ENCODE data around the gene BMPER.
"Not testable (repeated sequence)": the region's sequence is repeated elsewhere in the genome, so short reads cannot be mapped to it uniquely, and the experiment has no call there.

DNA sequence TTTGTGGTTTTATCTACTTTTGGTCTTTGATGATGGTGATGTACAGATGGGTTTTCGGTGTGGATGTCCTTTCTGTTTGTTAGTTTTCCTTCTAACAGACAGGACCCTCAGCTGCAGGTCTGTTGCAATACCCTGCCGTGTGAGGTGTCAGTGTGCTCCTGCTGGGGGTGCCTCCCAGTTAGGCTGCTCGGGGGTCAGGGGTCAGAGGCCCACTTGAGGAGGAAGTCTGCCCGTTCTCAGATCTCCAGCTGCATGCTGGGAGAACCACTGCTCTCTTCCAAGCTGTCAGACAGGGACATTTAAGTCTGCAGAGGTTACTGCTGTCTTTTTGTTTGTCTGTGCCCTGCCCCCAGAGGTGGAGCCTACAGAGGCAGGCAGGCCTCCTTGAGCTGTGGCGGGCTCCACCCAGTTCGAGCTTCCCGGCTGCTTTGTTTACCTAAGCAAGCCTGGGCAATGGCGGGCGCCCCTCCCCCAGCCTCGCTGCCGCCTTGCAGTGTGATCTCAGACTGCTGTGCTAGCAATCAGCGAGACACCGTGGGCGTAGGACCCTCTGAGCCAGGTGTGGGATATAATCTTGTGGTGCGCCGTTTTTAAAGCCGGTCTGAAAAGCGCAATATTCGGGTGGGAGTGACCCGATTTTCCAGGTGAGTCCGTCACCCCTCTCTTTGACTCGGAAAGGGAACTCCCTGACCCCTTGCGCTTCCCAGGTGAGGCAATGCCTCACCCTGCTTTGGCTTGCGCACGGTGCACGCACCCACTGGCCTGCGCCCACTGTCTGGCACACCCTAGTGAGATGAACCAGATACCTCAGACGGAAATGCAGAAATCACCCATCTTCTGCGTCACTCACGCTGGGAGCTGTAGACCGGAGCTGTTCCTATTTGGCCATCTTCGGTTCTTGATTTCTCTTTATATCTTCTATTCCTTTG is 269.6 kb downstream of the BMPER start:
- TF ChIP-seq CTCF, POLR2A (IDR thresholded peaks at IDR 0.05): not testable (repeated sequence)

All from adrenal gland (tissue), 5 donors.